ENCODE results near the gene EML4.
A peak's percentile ranks its signal among the peaks of the same experiment; 100 is the strongest.

Gene EML4

DNA sequence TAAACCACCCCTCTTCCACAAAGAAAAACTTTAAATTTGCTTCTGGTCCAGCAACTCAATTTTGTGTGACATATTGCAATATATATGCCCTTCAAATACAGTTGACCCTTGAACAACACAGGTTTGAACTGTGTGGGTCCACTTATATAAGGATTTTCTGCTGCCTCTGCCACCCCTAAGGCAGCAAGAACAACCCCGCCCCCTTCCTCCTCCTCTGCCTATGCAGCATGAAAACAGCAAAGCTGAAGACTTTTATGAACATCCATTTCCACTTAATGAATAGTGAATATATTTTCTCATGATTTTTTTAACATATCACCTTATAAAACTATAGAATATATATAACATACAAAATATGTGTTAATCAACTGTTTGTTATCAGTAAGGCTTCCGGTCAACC, 58.3 kb downstream of the EML4 start:
- no peak for DNase-seq

DNA sequence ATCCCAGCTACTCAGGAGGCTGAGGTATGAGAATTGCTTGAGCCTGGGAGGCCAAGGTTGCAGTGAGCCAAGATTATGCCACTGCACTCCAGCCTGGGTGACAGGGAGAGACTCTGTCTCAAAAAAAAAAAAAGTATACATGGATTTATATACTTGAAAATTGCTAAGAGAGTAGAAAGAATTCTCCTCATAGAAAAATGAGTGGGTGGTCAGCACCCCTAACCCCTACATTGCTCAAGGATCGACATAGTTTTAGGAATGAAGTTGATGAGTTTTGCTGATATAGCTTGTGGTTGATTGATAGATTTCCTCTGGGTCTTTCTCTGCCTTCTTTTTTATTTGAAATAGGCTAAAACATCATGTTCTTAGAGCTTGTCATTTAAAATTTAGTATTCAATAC, 58.9 kb downstream of the EML4 start:
- no peak for DNase-seq

DNA sequence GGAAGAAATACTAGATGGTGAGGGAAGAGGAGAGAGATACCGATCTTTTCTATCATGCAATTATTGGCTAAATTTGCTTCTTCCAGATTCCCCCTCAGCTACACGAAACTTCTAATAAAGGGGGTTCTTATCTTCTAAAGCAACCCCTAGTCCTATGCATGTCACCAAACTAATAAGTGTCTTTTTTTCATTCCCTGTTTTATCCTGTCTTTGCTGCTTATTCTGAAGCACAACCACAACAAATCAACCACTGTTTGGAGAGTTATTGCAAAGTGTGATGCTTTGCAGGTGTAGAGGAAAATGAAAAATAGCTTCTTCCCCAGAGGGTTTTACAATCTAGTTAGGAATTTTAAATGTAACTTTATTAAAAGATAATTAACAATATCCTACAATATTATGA, 60.8 kb downstream of the EML4 start:
- DNase-seq: no peak

DNA sequence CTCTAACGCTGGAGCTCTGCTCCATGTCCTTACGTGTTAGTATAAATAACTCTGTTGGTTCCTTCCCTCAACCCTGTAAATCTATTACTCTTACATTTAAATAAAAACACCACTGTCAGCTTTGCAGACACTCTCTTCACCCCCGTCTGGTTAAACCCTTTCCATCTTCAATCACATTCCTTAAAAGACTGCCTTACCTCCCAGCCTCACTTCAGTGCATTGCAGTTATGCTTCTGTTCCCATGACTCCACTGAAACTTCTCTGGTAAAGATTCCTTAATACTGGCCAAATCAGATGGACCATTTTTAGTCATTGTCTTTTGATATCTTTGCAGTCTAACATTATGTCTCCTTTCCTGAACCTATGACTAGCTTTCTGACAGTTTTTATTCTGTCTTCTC, 61.7 kb downstream of the EML4 start:
- DNase-seq: no peak

DNA sequence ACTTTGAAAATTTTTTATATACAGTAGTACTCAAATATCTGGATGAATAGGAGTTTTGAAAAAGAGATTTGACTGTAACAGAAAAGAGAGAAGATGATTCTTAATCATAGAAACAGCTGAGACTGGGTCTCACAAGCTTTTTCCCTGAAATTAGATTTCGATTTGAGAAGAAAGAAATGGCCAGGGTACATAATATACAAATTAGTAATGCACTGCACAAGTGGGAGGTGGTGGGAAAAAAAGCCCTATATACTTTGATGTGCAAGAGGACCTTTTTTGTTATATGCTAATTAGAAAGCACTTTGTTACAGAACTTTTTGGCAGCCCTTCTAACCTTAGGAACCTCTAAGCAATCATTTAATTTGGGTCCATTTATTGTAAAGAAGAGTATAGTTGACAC, 62.9 kb downstream of the EML4 start:
- no peak for DNase-seq

DNA sequence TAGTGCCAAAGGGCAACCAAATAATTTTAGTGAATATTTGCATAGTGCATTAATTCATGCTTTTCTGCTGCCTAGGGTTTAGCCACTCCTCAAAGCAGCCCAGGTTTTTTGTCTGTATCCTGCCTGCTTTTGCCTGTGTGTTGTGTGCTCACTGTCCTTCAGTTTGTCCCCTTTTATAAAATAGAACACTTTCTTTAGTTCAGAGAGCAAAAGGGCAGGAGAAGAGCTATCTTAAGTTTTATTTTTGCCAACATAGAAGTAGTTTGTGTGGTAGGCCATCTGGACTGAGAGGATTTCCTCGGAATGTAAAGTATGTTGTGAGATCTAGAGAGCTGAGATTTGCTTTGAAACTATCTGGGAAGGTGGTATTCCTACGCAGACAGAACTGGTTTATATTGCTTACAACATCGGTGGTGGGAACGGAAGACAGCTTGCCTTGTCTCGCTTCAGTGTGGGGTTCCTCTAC, 64.9 kb downstream of the EML4 start:
- DNase-seq: no peak

DNA sequence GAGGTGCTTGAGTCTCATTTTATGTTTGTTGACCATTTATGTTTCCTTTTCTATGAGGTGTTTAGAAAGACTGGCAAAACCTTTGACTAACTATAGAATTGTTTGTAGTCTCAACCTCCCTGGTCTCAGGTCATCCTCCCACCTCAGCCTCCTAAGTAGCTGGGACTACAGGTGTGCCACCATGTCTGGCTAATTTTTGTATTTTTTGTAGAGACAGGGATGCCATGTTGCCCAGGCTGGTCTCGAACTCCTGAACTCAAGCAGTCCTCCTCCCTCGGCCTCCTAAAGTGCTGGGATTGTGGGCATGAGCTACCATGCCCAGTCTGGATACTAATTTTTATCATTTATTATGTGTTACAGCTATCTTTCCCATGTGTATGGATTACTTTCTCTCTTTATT, 67.8 kb downstream of the EML4 start:
- no peak for DNase-seq

DNA sequence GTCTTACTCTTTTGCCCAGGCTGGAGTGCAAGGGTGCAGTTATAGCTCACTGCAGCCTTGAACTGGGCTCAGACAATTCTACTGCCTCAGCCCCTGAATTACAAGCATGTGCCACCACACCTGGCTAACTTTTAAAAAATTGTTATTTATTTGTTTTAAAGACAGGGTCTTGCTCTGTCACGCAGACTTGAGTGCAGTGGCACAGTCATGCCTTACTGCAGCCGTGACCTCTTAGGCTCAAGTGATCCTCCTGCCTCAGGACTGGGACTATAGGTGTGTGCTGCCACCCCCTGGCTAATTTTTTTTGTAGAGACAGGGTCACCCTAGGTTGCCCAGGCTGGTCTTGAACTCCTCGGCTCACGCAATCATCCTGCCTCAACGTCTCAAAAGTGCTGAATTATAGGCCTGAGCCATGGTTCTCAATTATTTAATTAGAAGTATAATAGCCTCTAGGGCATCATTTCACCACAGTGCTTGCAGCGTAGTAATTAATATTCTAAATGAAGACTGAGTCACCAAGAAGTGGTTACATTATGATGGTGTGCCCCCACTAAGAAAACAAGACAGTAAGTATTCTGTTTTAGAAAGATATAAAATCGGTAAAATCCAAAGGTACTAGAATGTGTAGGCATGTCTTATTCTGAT, 69.6 kb downstream of the EML4 start:
- peak in 1 of 2 donors; percentile 14 for DNase-seq

DNA sequence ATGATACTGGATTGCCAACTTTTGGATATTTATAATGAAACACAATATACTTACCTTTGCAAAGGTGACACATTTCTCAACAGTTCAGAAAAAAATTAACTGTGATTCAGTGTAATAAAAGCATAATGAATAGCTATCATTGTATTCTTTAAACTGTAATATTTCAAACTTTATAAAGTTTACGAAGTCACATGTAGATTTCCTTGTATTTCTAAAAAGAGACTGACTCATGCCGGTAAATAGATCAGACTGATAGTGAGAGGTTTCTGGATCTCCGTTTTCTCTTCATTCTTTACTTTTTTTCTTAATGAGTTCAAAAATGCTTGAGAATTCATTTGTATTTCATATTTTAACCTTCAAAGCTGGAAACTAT, 70.1 kb downstream of the EML4 start:
- DNase-seq: no peak

DNA sequence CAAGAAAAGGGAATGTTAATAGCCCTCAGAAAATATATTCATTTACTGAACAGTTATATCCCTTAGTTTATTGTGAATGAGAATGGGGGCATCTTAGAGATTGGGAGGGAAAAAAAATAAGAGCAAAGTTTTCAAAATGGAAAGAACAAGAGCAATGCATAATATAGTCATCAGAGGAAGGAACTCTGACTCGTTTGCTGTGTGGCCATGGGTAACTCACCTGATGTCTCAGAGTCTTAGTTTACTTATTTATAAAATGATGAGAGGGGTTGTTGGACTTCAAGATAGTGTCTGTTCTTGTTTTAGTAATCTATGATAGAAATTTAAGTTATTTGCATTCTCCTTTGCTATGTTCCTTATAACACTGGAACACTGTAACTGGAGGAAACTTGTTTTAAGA, 70.7 kb downstream of the EML4 start:
- DNase-seq: no peak

DNA sequence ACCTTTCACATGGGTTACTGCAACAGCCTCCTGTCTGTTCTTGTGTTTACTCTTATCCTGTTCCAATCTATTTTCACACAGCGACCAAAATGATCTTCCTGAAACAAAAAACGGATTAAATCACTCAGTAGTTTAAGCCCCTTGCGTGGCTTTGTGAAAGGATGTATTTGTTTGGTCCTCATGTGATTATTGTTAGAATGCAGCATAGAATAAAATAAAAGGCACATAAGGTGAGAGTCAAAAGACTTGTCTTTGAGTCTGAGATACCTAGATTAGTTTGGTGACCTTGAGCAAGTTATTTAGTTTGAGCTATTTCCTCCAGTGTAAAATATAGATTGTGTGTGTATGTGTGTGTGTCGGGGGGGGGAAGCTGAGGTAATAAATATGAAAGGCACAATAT, 72.4 kb downstream of the EML4 start:
- DNase-seq: no peak

DNA sequence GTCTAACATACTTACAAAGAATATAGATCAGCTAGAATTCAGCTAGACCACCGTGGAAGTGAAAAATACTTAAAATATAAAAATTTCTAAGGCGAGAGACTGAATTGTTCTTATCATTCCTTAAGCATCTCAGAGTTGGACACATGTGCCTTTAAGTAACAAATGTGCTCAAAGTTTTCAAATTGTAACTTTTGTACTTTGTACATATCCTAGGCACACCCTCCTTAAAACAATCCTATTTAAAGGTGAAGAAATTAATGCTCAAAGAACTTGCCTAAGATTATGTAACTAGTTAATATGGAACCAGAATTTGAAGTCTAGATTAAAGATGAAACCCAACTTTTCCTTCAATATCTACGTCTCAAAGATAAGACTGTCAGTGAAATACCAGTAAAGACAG, 74.1 kb downstream of the EML4 start:
- no peak for DNase-seq

DNA sequence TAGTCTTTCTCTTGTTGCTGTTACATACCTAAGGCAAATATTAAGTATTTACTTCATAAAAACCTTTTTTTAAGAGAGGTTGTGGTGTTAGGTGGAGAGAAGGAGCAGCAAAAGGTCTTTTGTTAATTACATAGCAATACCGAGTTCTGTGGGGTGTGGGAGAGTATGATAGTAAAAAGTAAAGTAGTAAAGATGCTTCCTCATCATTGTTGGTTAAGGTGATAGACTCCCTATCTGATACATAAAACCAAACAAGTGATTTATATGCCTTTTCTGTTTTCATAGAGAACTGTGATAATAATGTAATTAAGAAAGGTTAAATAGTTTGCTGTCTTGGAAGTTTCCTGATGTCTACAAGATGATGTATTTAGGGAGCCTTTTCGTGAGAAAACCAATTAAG, 75.4 kb downstream of the EML4 start:
- no peak for DNase-seq

DNA sequence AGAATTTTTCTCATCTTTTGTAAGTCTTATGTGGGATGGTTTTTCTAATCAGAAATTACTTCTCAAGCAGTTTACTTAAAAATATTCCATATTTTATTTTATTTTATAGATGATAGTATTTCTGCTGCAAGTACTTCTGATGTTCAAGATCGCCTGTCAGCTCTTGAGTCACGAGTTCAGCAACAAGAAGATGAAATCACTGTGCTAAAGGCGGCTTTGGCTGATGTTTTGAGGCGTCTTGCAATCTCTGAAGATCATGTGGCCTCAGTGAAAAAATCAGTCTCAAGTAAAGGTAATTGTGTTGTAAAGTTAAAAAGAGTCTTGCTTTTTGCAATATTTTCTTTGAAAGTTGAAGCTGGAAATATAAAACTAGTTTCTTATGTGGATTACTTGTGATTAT, 76.2 kb downstream of the EML4 start:
- no peak for DNase-seq

DNA sequence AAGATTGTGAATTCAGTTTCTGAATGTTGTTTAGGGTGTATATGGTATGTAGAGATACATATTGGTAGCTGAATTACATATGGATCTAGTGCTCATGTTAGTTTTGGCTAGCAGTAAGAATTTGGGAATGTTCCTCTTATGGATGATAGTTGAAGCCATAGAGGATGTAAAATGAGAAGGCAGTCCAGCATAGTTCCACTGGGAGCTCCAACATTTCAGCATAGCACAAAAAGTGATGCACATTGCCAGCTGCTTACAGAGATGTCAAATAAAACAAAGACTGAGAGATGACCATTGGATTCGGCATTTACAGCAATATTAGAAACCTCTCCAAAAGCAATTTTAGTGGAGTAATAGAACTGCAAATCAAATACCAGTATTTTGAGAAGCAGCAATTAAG, 77.4 kb downstream of the EML4 start:
- DNase-seq: no peak

DNA sequence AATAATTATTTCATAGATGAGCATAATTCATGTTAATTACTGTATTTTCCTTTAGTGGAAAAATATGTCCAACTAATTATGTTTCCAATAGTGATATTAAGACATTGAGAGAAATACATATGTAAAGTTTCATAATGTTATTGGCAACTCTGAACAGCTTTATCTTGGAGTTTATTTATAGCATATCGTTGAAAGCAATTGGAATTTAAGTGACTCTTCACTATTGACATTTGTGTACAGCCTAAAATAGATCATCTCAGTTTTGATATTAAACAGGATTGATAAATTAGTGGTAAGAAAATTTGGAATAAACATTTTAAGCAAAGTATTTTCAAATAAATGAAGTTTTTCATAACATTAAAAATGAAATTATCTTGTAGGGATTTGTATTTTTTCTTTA, 79.7 kb downstream of the EML4 start:
- no peak for DNase-seq

DNA sequence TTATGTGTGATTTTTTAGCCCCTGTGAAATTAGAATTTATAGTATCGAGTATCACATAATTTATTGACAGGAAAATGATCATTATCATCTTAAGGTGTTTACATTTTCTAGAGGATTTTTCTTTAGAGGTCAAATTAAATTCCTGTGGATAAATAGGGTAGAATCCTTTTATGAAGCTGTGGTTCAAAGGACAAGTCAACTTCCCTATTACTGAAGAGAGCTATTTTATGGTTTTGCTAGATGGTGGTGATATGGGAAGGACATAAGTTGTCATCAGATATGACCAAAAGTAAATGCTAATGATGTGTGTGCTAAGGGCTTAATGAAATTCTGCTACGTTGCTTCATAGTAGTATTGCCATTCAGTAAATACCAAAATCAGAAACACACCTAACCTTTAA, 80.1 kb downstream of the EML4 start:
- DNase-seq: no peak

DNA sequence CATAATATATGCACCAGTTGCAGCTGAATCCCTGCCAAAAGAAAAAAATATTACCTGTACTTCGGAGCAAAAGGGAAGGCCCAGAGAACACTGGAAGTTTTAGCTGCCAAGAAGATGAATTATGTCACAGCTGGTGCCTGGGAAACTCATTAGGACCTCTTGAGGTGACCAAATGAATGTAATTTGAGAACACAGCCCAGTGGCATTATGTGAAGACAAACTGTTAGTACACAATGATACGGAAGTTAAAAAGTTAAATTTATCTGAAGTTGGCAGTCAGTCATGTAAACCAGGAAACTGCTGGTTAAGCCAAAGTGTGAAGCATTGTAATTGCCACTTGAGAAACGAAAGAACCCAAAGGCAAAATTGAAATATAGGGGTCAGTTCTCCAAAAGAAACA, 80.7 kb downstream of the EML4 start:
- DNase-seq: no peak

DNA sequence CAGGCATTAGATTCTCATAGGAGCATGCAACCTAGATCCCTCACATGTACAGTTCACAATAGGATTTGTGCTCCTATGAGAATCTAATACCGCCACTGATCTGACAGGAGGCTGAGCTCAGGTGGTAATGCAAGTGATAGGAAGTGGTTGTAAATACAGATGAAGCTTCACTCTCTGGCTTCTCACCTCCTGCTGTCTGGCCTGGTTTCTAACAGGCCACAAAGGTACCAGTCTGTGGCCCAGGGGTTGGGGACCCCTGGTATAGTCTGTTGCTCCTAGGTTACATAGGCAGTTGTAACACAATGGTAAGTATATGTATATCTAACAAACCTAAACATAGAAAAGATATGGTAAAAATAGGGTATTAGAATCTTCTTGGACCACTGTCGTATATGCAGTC, 81.8 kb downstream of the EML4 start:
- no peak for DNase-seq

DNA sequence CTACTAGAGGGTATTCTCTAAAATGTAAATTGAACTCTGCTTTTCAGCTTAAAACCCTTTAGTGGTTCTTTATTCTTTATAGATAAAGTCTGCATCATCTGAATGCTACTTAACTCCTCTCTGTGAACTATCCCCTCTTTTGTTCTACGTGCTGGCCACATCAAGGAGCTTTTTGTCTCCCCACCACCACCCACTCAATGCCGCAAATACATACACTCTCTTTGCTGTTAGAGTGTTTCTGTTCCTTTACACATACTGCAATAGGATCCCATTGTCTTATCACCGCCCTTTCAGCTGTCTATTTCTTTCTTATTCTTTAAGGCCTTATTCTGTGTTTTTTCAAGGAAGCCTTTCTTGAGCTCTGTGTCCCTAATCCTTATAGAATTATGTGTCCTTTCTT, 83.3 kb downstream of the EML4 start:
- no peak for DNase-seq

DNA sequence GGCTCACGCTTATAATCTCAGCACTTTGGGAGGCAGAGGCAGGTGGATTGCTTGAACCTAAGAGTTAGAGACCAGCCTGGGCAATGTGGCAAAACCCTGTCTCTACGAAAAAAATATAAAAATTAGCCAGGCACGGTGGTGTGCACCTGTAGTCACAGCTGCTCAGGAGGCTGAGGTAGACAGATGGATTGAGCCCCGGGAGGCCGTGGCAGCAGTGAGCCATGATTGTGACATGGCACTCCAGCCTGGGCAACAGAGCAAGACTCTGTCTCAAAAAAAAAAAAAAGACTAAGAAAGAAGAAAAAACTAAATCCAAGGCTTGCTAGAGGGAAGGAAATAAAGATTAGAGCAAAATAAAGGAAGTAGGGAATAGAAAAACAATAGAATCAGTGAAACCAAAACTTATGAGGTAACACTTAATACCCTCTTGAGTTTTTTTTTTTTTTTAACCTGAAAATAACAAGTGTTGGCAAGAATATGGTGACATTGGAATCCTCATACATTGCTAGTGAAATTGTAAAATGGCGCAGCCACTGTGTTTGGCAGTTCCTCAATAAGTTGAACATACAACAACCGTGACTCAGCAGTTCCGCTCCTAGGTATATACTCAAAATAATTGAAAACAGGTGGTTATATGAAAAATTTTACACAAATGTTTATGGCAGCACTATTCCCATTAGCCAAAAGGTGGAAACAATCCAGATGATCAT, 85.2 kb downstream of the EML4 start:
- DNase-seq: no peak

DNA sequence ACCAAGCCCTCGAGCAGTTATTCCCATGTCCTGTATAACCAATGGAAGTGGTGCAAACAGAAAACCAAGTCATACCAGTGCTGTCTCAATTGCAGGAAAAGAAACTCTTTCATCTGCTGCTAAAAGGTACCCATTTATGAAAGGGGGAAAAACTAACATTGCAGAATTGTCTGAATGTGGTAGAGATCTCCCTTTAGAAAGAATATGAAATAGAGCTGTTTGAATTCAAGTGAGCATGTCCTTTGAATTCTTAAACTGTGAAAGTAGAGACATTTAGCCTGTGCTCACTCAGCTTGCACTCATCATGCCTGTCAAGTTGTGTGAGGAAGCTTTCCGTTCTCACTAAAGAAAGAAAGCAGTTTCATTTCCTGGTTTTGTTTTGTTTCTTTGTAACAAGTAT, 87.4 kb downstream of the EML4 start:
- no peak for DNase-seq

DNA sequence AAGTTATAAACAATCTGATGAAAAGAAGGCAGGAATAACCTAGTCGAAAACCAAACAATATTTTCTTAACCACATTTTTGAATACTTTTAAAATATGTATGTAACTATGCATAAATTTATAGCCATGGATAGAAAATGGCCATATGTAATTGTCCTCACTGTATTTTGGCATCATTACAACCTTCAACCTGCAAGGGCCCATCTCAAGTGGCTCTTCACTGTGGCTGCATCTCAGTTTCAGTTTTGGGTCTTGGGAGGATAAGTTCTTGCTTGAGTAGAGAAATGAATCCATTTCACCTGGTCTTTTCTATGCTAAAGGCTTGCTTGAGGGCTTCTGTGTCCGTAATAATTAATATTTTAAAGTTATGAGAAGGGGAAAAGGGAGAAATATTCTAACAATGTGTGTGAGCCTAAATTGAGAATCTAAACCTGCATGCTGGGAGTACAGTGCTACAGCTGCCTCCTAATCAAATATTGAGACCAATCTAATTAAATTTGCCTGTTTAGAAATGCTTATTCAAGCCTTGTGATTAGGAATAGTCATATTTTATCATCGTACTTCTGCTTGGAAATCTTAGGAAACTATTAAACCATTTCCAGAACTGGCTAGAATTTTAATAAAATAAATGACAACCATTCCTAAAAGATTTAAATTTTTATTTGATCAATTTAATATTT, 92.5 kb downstream of the EML4 start:
- no peak for DNase-seq

DNA sequence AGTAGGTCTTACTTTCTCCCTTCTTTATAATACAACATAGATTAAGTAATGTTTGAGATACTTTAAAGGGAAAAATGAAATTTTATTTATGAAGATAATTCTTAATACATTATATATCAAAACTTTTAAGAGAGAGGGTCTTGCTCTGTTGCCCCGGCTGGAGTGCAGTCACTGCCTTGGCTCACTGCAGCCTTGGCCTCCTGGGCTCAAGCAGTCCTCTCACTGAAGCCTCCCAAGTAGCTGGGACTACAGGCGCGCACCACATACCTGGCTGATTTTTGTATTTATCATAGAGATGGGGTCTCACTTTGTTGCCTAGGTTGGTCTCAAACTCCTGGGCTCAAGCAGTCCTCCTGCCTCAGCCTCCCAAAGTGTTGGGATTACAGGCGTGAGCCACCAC, 97.1 kb downstream of the EML4 start:
- no peak for DNase-seq

DNA sequence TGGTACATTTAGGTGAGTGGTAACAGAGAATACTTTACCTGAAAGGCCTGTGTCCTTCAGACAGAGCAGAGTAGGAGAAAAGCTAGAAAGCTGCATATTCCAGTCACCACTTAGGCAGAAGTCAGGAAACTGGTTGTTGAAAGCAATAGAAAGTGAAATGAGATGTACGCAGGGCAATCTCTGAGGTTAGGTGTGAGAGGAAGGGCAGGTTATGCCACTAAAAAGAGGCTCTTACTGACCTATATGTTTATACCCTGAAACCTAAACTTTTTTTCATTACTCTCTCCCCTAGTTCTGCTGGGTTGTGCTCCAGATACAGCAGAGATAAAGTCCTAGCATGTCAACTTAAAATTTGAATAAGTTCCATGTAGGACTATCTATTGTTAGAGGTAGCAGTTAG, 98.4 kb downstream of the EML4 start:
- no peak for DNase-seq
